ENCODE results near the gene PPM1H. TPM values are rescaled to one million over a fixed set of nuclear protein-coding genes. Genes with fewer than 3 reads are reported as not detected.
A peak's percentile ranks its signal among the peaks of the same experiment; 100 is the strongest.

PPM1H gene
- total RNA-seq, 1 donor from 2014 or later, result 31.0 TPM

- Mint-ChIP-seq H3K27ac (peak overlapping the region; percentile 7), H3K36me3 (no peaks in the 10 kb centered on the region), H3K4me3 (no peak overlapping the region), H3K9me3 (no peaks in the 10 kb centered on the region), H3K4me1 (ENCODE audit: unreplicated experiment) (peaks cover 9% of the 10 kb centered on the region), H3K27me3 (no peaks in the 10 kb centered on the region)
- no peak for DNase-seq (ENCODE audit: extremely low spot score, unreplicated experiment)
- TF ChIP-seq CTCF (conservative IDR thresholded peaks at IDR 0.05), result no peak
Observed at GRCh38 chr12:62640910-62641448, 294.0 kb downstream of the PPM1H start.

- Mint-ChIP-seq H3K4me1 (ENCODE audit: unreplicated experiment) (peaks cover 9% of the 10 kb centered on the region), H3K27ac (no peak overlapping the region), H3K9me3 (no peaks in the 10 kb centered on the region), H3K4me3 (no peak overlapping the region), H3K27me3 (peaks cover 14% of the 10 kb centered on the region), H3K36me3 (no peaks in the 10 kb centered on the region)
- no peak for TF ChIP-seq CTCF (conservative IDR thresholded peaks at IDR 0.05)
- no peak for DNase-seq (ENCODE audit: extremely low spot score, unreplicated experiment)
Observed at GRCh38 chr12:62637679-62638078, 297.3 kb downstream of the PPM1H start.

GRCh38 chr12:62635649-62636048 lies 299.3 kb downstream of the PPM1H start:
- no peak for DNase-seq (ENCODE audit: extremely low spot score, unreplicated experiment)
- peaks cover 6% of the 10 kb centered on the region for H3K4me1 Mint-ChIP-seq (ENCODE audit: unreplicated experiment)
- no peaks in the 10 kb centered on the region for H3K9me3 Mint-ChIP-seq
- no peak overlapping the region for H3K4me3 Mint-ChIP-seq
- H3K27me3 Mint-ChIP-seq, result peaks cover 25% of the 10 kb centered on the region
- no peaks in the 10 kb centered on the region for H3K36me3 Mint-ChIP-seq
- no peak for TF ChIP-seq CTCF (conservative IDR thresholded peaks at IDR 0.05)
- H3K27ac Mint-ChIP-seq, result no peak overlapping the region

- TF ChIP-seq CTCF (conservative IDR thresholded peaks at IDR 0.05), result no peak
- Mint-ChIP-seq H3K4me1 (ENCODE audit: unreplicated experiment) (peaks cover 25% of the 10 kb centered on the region), H3K27me3 (peaks cover 46% of the 10 kb centered on the region), H3K9me3 (no peaks in the 10 kb centered on the region), H3K27ac (no peak overlapping the region), H3K36me3 (no peaks in the 10 kb centered on the region), H3K4me3 (peak overlapping the region; percentile 87)
- no peak for DNase-seq (ENCODE audit: extremely low spot score, unreplicated experiment)
Observed at GRCh38 chr12:62632411-62632918, 302.5 kb downstream of the PPM1H start.

GRCh38 chr12:62631471-62632410 lies 303.2 kb downstream of the PPM1H start:
- Mint-ChIP-seq H3K4me1 (ENCODE audit: unreplicated experiment) (peaks cover 25% of the 10 kb centered on the region), H3K36me3 (no peaks in the 10 kb centered on the region), H3K4me3 (peak overlapping the region; percentile 87), H3K27me3 (peaks cover 48% of the 10 kb centered on the region), H3K9me3 (no peaks in the 10 kb centered on the region), H3K27ac (no peak overlapping the region)
- TF ChIP-seq CTCF (conservative IDR thresholded peaks at IDR 0.05), result peak; percentile 34
- no peak for DNase-seq (ENCODE audit: extremely low spot score, unreplicated experiment)
